Measurements from ENCODE around the gene MFAP5.
A peak's percentile ranks its signal among the peaks of the same experiment; 100 is the strongest.

Gene MFAP5

DNA sequence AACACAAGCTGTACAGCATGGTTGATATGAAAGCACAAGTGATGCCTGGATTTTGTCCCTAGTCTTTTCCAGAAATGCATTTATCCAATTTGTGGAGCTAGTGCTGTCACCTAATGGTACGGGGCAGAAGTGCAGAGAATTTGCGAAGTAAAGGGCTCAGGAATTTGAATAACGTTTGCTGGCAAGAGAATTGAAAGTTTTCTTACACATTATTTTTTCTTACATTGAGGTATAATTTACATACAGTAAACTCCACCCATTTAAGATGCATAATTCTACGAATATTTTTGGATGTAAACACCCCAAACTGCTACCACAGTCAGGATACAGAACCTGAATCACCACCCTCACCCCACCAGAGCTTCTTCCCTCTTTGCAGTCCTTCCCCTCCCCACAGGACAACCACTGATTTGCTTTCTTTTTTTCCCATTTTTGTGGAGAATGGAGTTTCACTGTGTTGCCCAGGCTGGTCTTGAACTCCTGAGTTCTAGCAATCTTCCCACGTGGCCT lies 53.5 kb downstream of the MFAP5 start:
- H3K4me3 ChIP-seq (replicated peaks; ENCODE audit: low read depth, low read length): no peak overlapping the region
- TF ChIP-seq, protein P1, sequence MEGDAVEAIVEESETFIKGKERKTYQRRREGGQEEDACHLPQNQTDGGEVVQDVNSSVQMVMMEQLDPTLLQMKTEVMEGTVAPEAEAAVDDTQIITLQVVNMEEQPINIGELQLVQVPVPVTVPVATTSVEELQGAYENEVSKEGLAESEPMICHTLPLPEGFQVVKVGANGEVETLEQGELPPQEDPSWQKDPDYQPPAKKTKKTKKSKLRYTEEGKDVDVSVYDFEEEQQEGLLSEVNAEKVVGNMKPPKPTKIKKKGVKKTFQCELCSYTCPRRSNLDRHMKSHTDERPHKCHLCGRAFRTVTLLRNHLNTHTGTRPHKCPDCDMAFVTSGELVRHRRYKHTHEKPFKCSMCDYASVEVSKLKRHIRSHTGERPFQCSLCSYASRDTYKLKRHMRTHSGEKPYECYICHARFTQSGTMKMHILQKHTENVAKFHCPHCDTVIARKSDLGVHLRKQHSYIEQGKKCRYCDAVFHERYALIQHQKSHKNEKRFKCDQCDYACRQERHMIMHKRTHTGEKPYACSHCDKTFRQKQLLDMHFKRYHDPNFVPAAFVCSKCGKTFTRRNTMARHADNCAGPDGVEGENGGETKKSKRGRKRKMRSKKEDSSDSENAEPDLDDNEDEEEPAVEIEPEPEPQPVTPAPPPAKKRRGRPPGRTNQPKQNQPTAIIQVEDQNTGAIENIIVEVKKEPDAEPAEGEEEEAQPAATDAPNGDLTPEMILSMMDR (IDR thresholded peaks at IDR 0.05; ENCODE audit: low read length, missing control alignments): peak; percentile 92

DNA sequence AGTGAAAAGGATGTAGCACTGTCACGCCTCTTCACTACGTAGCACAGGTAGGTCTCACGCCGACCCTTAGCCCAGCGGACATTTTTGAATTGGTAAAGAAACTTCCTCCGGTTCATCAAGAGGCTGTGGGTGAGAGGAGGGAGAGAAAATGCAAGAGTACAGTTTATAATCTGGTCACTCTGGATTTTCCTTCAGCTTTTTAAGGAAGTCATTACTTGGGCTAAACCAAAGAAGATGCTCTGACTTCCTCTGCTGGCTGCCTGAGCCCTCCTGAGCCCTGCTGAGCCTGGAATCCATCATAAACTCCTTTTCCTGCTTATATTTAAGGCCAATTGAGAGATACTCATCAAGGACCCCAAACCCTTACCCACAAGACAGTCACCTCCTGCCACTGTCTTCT lies 55.7 kb downstream of the MFAP5 start:
- TF ChIP-seq, protein P1 (IDR thresholded peaks at IDR 0.05; ENCODE audit: low read length, missing control alignments): no peak
- no peak for DNase-seq (ENCODE audit: low read depth)
- H3K4me3 ChIP-seq (replicated peaks; ENCODE audit: low read depth, low read length): no peak overlapping the region

More for the DNA sequence above, 53.5 kb downstream of the MFAP5 start:
- DNase-seq (ENCODE audit: low read depth): peak; percentile 74

DNA sequence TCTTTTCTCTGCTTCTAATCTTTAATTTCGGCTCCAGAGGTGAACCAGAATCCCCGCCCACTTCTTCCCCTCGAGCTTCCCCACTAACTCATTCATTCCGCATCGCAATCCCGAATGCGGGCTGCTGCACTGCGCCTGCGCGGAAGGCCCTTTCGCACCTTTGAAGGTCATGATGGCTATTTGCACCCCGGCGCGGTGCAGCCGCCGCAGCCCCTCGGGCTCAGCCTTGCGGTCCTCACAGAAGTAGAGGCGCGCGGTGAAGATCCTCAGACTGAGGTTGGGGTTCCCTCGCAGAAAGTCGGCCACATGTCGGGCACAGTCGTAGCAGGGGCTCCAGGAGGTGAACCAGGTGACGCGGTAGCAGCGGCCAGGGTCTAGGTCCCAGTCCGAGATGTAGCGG lies 57.6 kb downstream of the MFAP5 start:
- TF ChIP-seq, protein P1 (IDR thresholded peaks at IDR 0.05; ENCODE audit: low read length, missing control alignments): no peak
- H3K4me3 ChIP-seq (replicated peaks; ENCODE audit: low read depth, low read length): no peak overlapping the region
- no peak for DNase-seq (ENCODE audit: low read depth)

DNA sequence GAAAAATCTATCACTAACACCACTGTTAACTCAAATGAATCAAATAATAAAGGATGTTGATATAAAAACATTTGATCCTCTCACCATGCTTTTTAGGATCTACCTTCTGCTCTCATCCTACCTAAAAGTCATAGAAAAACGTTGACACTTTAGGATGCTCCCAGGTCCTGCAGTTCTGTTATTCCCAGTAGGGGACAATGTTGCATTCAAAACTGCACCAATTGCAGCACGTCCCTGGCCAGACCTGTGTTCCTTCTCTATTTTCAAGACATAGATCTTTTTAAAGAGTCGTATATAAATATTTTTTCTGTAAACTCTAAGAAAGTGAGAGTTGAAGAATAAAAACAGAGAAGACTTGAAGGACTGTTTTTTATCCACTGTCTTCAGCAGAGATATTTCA lies 58.8 kb downstream of the MFAP5 start:
- H3K4me3 ChIP-seq (replicated peaks; ENCODE audit: low read depth, low read length): no peak overlapping the region
- TF ChIP-seq, protein P1 (IDR thresholded peaks at IDR 0.05; ENCODE audit: low read length, missing control alignments): peak; percentile 31
- no peak for DNase-seq (ENCODE audit: low read depth)

DNA sequence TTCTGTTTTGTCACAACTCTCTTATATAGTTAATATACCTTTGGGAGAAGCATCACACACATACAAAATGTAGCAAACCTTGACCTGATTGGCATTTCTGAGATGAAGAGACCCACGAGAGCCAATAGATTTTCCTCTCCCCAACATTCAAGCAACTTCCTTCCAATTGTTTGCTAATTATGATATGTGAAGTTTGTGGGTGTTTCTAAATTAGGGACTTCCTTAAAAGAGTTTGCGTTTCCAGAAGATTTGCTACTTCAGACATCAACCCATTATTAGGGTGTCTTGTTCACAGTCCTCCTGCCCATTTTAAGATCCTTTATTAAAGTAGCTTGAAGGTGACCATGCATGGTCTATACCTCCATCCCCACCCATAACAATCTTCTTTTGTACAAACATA lies 59.3 kb downstream of the MFAP5 start:
- DNase-seq (ENCODE audit: low read depth): no peak
- H3K4me3 ChIP-seq (replicated peaks; ENCODE audit: low read depth, low read length): no peak overlapping the region
- TF ChIP-seq, protein P1 (IDR thresholded peaks at IDR 0.05; ENCODE audit: low read length, missing control alignments): no peak

DNA sequence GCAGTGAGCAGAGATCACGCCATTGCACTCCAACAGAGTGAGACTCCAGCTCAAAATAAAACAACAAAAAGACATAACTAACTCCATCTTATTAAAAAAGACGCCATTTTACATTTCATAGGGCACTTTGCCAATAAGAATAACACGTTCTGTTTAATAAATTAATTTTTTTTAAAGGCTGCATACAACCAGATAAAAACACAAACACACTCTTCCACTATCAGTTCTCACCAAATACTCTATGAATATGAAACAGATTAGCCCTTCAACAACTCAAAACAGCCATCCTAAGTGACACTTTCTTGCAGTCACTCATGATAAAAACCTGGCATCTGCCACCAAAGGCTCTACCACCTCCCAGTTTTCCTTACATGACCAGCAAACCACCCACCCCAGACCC lies 66.1 kb downstream of the MFAP5 start:
- DNase-seq (ENCODE audit: low read depth): no peak
- TF ChIP-seq, protein P1 (IDR thresholded peaks at IDR 0.05; ENCODE audit: low read length, missing control alignments): no peak
- H3K4me3 ChIP-seq (replicated peaks; ENCODE audit: low read depth, low read length): no peak overlapping the region

Measured in fibroblast of pulmonary artery (primary cell).